Measurements from ENCODE around the gene CHPT1.

- TF ChIP-seq GATA2 (IDR thresholded peaks at IDR 0.05; ENCODE audit: low read depth, low read length) = no peak
- TF ChIP-seq GATA3 (IDR thresholded peaks at IDR 0.05; ENCODE audit: low read depth, low read length) = no peak
These were observed 3.1 kb upstream of the CHPT1 start for GRCh38 chr12:101694297-101694848.

All from SH-SY5Y (cell line).